Right ventricle myocardium superior (tissue), 1 donor: ENCODE measurements around the gene GADL1. TPM values are rescaled to one million over a fixed set of nuclear protein-coding genes. Genes with fewer than 3 reads are reported as not detected.

ENCODE experiments used
- ATAC-seq: fragments of 200-7000 bp; cut with Tn5 transposase; one replicate; pipeline ENCODE4 v1.9.1; 2020; ENCODE audit warnings: mild to moderate bottlenecking; ENCODE audit not compliant: poor library complexity
- DNase-seq: peaks from one replicate; pipeline ENCODE4 v3.0.0-alpha.2; 2020
- intact Hi-C: fragments of 100-400 bp; cut with DNase I; formaldehyde crosslinking; loops from one replicate; pipeline ENCODE4 v1.11.2; 2022
- total RNA-seq: library from RNA; stranded (reverse); fragmentation: NEBNext Ultra II Directional; extraction: Animal tissue kit (Norgen Biotek cat#: 25700); gene quantifications from one replicate; pipeline ENCODE4 v1.2.1, GENCODE V29; 2021
- donor health status: DM: no; HTN: yes; CAD: no; lungs with severe emphysema.

Gene GADL1
- total RNA-seq, 1 donor from 2014 or later: not detected

DNA sequence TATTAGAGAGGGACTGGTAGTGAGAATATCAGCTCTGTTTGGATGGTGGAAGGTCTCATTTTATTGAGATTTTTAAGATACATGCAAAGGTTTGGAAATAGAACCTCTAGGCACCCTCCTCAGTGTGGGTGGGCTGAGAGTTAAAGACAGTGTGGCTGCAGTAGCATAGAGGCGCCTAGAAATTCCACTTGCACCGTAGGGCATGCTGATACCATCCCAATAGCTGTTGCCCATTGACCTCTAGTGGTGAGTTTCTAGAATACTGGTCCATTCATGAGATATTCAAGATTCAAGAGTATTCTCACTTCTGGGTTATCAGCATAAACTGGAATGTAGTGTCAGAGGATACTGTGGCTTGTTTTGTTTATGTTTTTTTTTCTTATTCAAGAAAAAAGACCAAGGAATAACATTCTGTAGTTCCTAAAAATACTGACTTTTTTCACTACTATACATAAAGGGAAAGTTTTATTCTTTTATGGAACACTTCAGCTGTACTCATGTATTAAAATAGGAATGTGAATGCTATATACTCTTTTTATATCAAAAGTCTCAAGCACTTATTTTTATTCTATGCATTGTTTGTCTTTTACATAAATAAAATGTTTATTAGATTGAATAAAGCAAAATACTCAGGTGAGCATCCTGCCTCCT lies 200.9 kb downstream of the GADL1 start:
- DNase-seq: no peak
- ATAC-seq: peak; percentile 70
- intact Hi-C loops: loop anchor here (10.0 kb wide), 3 partner anchors 169 to 489 kb away; no protein-coding TSS in a partner anchor

DNA sequence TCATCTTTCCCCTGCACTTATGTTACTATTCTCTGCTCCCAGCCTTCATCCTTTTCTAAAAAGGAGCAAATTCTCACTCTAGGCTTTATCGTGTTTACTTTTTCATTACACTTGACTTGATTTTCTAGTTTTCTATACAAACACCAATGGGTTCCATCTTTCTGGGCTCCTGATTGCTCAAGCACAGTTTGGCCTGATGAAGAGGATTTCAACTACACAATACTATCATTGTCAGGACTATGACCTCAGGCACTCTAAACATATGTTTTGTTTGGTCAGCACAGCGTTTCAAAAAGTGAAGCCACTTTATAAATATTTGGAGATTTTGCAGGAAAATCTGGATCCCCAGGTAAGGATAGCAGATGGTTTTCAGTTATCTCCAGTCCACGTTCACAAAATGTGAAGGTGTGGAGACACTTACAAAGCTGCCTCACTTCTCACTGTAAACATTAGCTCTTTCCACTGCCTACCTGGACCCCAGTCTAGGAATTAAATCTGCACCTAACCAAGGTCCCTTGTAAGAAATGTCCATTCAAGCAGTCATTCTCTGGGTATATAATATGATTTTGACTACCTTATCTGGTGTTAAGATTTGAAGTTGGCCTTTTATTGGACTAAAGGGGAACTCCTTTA lies 201.8 kb downstream of the GADL1 start:
- ATAC-seq (no peak), DNase-seq (no peak)
- intact Hi-C loops: loop anchor here (10.0 kb wide), 3 partner anchors 168 to 488 kb away; no protein-coding TSS in a partner anchor

DNA sequence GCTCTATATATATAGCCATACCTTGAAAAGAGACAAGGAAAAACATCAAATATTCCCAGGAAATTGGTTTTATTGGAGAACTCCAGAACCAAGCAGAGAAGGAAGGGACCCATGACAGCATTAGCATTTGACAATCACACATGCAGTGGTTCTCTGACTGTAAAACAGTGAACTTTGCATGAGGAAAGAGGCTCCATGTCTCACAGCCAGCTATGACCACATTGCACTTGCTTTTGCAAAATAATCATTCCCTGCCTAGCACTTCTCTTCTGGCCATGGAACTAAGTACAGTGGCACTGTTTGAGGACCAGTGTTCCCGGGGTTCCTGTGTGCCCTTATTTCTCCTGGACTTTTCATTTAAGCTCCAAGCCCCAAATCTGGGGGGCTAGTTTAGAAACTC lies 202.5 kb downstream of the GADL1 start:
- DNase-seq (no peak), ATAC-seq (no peak)
- intact Hi-C loops: loop anchor here (10.0 kb wide), 3 partner anchors 167 to 487 kb away; no protein-coding TSS in a partner anchor

DNA sequence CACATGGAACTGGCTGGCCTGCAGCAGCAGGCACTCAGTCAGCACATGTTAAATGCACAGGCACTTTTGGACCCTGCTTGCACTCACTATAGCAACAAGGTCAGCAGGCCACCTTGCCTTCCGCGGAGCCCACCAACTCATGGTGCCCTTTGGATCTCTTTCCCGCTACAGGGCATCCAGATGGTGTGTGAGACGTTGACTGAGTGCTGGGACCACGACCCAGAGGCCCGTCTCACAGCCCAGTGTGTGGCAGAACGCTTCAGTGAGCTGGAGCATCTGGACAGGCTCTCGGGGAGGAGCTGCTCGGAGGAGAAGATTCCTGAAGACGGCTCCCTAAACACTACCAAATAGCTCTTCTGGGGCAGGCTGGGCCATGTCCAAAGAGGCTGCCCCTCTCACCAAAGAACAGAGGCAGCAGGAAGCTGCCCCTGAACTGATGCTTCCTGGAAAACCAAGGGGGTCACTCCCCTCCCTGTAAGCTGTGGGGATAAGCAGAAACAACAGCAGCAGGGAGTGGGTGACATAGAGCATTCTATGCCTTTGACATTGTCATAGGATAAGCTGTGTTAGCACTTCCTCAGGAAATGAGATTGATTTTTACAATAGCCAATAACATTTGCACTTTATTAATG lies 203.1 kb downstream of the GADL1 start:
- ATAC-seq: no peak
- DNase-seq: no peak
- intact Hi-C loops: loop anchor here (10.0 kb wide), 3 partner anchors 167 to 487 kb away; no protein-coding TSS in a partner anchor

DNA sequence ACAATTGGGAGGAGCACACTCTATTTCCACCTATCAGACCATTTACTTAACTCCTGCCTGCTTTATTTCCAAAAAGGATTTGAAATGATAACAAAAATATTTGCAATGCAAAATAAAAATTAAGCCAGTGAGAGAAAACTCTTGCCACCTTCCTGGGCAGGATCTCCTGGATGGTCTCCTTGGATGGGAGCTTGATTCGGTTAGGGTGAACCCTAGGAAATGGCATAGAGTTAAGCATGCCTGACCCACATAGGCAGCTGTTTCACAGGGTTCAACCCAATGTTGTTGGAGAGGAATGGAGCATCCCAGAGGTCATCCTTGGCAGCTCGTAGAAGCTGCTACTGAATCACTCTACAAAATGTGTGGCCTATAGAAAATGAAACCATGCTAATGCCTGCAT lies 204.3 kb downstream of the GADL1 start:
- ATAC-seq: no peak
- no peak for DNase-seq
- intact Hi-C loops: loop anchor here (10.0 kb wide), 3 partner anchors 165 to 485 kb away; no protein-coding TSS in a partner anchor

DNA sequence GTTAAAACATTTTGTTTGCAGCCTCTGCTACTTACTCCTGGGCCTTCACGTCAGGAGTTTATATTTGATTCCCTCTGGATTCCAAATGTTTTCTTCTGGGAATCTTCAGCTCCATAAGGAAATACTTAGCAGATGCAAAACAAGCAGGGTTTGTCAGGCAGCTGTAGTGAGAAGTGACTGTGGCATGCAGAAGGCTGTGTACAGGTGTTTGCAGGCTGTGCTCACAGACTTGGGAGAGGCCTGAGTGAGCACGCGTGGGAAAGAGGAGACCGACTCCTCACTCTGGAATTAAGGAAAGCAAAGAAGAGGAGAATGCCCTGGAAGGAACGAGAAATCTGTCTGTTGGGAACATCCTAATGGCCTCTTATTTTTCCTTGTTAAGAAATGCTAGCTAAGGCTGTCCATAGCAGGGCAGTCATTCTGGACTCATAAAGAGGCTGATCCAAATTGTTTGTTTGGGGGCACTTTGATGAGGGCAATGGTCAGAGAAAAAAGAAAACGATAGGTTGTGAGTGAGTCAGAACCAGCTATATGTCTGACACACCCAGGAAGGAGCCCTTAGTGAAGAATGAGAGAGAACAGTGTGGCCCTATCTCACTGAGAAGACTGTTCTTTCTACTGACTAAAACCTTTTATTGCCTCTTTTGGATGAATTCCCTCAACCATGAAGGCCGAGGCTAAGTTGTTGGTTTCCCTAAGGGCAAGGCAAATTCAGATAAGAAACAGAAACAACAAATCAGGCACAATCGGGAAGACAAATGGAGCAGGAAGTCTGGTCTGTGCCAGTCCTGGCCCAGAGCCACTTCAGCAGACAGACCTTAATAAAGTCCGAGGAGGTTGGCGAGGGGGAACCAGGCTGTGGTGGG lies 205.5 kb downstream of the GADL1 start:
- peak; percentile 68 for DNase-seq
- peak; percentile 40 for ATAC-seq

DNA sequence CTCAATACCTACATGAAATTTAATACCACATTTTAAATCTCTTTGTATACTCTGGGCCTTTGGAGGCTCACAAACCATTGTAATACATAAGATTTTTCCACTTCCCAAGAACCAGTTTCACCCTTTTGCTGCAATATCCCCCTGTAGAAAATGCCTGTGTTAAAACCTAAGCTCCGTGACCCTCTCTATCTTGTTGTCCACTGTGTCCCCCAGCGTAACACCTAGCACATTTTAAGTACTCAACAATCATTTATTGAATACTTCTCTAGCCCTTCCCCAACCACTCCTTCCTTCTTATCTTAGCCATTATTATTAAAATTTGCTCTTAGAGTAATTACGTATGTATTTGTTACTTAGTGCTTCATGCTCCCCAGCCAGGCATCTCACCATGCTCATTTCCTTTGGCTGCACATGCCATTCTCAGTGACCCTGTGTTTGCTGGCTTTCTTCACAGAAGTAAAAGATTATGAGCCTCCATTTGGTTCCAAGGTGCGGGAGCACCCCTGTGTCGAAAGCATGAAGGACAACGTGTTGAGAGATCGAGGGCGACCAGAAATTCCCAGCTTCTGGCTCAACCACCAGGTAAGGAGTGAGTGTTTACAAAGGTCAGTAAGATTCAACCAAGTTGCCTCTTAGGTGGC lies 206.4 kb downstream of the GADL1 start:
- ATAC-seq: no peak
- no peak for DNase-seq
- intact Hi-C loops: loop anchor here (10.0 kb wide), 1 partner anchor 83 kb away; the partner anchor contains the start of gene TGFBR2

More for the DNA sequence above, 205.5 kb downstream of the GADL1 start:
- intact Hi-C loops: loop anchor here (10.0 kb wide), 1 partner anchor 84 kb away; the partner anchor contains the start of gene TGFBR2

DNA sequence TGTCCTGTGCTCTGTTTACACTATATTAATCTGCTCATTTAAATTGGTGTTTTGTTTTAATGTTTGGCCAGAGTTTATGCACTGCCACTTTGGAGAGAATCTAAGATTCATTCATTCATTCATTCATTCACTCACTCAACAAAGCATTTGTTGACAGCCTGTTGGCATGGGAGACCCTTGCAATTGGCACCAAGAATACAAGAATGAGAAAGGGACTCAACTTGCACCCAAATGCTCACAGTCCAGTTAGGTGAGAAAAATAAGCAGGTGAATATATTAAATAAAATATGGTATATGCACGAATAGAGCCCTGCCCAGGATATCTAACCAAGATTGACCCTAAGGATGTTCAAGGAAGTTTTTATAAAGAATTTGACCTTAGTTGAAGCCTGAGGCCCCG lies 207.7 kb downstream of the GADL1 start:
- intact Hi-C loops: loop anchor here (10.0 kb wide), 1 partner anchor 82 kb away; the partner anchor contains the start of gene TGFBR2
- no peak for ATAC-seq
- no peak for DNase-seq

DNA sequence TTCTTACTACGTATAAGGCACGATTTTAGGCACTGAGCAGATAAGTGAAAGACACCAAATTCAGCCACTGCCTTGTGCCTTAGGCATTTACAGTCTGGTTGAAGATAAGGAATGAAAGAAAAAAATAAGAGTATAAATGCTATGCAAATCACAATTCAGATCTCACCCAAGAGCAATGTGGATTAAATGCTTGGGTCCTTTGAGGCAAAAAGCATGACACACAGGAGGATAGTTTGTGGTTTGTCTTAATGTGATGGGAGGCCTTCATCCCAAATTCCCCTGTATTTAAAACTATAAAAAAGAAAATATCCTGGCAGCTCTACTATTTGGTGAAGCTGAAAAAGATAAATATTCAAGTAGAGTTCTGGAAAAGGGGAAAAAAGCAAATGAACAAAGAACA lies 208.3 kb downstream of the GADL1 start:
- no peak for DNase-seq
- intact Hi-C loops: loop anchor here (10.0 kb wide), 1 partner anchor 81 kb away; the partner anchor contains the start of gene TGFBR2

DNA sequence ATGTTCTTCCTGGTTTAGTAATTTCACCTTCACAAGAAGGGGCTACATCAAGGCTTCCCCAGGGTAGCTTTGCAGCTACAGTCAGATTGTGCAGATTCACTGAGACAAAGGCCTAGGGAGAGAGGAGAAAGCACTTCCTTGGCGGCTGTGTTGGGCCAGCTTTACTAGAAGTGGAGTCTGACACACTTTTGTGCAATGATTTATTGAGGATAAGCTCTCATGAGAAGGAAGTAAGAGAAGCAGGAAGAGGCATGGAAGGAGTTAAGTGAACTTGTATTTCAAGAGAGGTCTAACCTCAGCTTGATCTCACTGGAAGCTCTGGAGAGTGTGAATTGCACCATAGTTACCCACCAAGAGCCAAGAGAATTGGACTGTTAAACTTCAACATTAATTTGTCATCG lies 209.2 kb downstream of the GADL1 start:
- intact Hi-C loops: loop anchor here (10.0 kb wide), 1 partner anchor 80 kb away; the partner anchor contains the start of gene TGFBR2
- DNase-seq (no peak), ATAC-seq (no peak)

More for the DNA sequence above, 208.3 kb downstream of the GADL1 start:
- ATAC-seq: no peak

DNA sequence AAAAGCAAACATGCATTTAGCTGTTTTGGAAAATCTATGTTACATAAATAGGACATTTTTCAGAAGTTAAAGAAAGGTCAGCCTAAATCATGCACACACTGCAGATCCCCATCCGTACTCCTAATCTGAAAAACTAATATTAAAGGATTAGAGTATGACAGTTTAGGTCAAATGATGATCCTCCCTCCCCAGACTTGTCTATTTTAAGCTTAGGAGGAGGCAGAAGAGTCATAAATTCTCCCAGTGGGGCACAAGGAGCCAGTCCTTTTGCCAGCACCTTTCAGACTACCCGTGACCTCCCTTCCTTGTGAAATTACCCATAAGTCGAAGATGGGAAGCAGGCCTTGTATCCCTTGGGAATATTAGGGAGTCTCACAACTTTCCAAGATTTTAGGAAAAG lies 210.1 kb downstream of the GADL1 start:
- intact Hi-C loops: loop anchor here (10.0 kb wide), 1 partner anchor 80 kb away; the partner anchor contains the start of gene TGFBR2
- DNase-seq (no peak), ATAC-seq (no peak)

DNA sequence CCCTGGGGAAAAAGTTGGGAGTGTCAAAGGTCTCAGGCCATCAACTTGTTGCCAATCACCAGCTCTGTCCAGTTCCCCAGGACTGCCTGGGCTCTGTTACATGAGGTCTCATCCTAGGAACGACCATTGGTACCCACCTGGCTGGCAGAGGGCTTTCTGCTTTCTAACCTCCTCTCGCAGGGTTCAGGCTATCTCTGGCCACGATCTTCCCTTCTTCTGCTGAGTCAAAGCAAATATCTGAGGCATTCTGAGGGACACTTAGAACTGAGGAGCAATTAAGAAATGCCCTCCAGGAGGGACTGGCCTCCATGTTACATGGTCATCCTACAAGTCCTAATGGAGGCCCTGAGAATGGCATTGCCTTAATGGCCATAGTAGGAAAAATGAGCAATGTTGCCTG lies 210.7 kb downstream of the GADL1 start:
- DNase-seq: no peak
- ATAC-seq: no peak
- intact Hi-C loops: loop anchor here (10.0 kb wide), 1 partner anchor 79 kb away; the partner anchor contains the start of gene TGFBR2

DNA sequence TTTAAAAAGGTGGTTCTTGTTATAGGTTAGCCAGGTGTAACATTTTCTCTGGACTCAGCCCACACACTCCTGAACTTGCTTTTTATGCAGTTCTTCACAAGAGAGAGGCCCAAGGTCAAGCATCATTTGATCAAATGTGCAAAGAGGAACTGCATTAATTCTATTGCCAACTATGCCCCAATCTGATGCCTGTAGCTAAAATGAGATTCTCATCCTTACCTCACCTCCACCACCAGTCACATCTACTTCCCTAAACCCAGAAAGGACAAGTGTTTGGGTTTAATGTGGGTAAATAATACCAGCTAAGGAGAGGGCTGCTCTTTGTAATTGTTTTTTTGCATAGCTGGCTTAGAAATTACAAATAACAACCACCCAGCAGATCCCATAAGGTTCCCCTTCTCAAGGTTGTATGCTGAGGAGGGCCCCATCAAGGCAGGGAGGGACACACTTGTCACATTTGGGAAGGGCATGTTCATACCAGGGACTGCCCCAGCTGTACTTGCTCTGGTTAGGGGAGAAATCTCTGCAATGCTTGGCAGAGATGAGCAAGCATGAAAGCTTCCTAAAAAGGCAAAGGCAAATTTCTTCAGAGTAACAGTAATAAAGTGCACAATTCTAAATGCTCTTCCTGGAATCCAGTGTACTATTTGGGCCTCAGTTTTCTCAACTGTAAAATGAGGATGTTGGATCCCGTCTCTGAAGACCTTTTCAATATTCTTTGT lies 211.9 kb downstream of the GADL1 start:
- ATAC-seq (no peak), DNase-seq (no peak)
- intact Hi-C loops: loop anchor here (10.0 kb wide), 1 partner anchor 78 kb away; the partner anchor contains the start of gene TGFBR2

DNA sequence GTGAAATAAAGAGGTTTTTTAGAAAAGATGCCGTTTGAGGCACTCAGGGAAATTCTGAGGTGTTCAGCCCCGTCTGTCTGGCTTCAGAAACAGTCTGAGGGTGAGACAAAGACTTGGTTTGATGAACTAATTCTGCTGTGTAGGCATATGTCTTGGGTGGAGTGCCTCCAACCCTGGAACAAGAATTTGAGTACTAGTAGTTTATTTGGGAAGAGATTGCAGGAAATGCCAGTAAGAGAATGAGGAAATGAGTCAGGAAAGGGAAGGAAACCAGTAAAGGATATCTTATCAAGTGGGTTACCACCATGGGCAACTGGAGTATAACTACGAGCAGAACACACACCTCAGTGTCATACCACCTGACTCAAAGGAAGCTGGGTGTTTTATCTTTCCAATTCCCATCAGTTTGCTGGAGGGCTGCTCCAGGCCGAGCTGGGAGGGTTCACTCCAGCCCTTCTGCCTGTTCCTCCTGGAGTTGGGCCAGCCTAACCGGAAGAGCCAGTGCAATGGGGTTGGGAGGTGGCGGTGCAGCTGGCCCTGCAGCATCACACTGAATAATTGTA lies 212.7 kb downstream of the GADL1 start:
- DNase-seq: peak; percentile 71
- peak; percentile 58 for ATAC-seq
- intact Hi-C loops: loop anchor here (10.0 kb wide), 1 partner anchor 77 kb away; the partner anchor contains the start of gene TGFBR2

DNA sequence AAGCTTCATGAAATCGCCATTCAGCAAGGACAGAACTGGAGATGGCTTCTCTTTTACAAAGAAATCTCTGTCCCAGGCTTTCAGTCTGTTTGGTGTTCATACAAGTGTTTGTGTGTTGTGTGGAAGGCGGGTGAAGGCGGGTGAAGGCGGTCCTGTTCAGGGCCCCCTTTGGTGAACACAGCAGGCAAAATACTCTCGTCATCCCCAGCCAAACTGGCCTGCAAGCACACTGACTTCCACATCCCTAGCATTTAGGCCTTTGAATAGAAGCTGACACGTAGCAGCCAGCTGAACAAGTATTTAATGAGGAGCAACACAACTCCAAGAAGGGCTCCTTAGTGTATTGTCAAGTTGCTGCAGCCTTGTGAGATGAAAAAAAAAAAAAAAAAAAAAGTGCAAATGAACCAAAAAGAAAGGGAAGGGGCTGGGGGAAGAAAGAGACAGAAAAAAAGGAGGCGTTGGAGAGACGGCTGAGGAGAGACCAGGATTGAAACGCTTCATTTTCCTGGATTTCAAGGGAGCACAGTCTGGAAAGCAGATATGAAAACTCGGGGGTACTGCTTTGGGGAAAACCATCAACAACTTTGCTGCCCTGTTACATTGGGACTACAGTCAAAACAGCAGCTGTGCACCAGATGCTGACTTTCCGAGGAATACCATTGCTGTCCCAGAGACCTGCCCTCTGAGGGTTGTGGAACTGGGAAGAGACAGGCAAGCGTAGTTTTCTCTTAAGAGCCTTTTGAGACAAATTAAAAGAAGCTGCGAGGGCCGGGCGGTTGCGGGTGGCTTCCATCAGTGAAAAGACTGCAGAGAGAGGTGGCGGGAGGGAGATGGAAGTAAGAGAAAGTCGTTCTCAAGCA lies 213.4 kb downstream of the GADL1 start:
- DNase-seq (peak; percentile 56), ATAC-seq (peak; percentile 76)
- intact Hi-C loops: loop anchor here (10.0 kb wide), 1 partner anchor 76 kb away; the partner anchor contains the start of gene TGFBR2

DNA sequence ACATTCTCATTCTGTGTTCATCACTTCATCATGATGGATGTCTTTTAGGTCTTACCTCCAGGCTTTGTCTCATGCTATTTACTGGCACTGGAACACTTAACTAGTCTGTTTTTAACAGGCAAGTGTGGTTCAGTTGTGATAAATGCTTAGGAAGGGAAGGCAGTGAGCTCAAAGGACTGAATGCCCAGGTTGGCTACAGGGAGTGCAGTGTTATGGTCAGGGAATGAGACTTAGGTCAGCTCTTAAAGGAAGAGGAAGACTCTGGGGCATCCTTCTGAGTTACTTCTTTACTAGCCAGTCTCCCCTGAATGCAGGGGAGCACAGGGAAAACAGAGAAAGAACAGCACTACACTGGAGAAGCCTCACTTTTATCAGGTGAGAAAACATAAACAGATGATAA lies 215.4 kb downstream of the GADL1 start:
- DNase-seq (no peak), ATAC-seq (no peak)
- intact Hi-C loops: no loop called here
